Effector memory CD4-positive, alpha-beta T cell (primary cell): Measurements from ENCODE around the gene DDN.

Experiments
- DNase-seq, 3 donors: peaks; one replicate each; pipeline ENCODE4 v3.0.0-alpha.2; 2020
- H3K27ac ChIP-seq: 2 replicates; pipeline ENCODE4 v1.7.0; 2013; ENCODE audit warnings: mild to moderate bottlenecking, low read length, moderate library complexity; ENCODE audit not compliant: insufficient read depth, poor library complexity, severe bottlenecking
- H3K27me3 ChIP-seq: replicated peaks from 2 replicates; pipeline ENCODE4 v1.7.0; 2013; ENCODE audit warnings: mild to moderate bottlenecking, low read length; ENCODE audit not compliant: insufficient read depth, control insufficient read depth, poor library complexity, severe bottlenecking
- H3K36me3 ChIP-seq: 2 replicates; pipeline ENCODE4 v1.7.0; 2013; ENCODE audit warnings: mild to moderate bottlenecking, low read length, moderate library complexity; ENCODE audit not compliant: control insufficient read depth, insufficient read depth
- H3K4me1 ChIP-seq: 2 replicates; pipeline ENCODE4 v1.7.0; 2013; ENCODE audit warnings: low read length, mild to moderate bottlenecking; ENCODE audit not compliant: control insufficient read depth, insufficient read depth, poor library complexity, severe bottlenecking
- H3K4me3 ChIP-seq: 2 replicates; pipeline ENCODE4 v1.7.0; 2013; ENCODE audit warnings: low read length, low read depth, mild to moderate bottlenecking; ENCODE audit not compliant: insufficient read depth, poor library complexity, severe bottlenecking
- H3K9me3 ChIP-seq: 2 replicates; pipeline ENCODE4 v1.7.0; 2013; ENCODE audit warnings: mild to moderate bottlenecking, low read length, moderate library complexity; ENCODE audit not compliant: control insufficient read depth

Gene DDN

DNA sequence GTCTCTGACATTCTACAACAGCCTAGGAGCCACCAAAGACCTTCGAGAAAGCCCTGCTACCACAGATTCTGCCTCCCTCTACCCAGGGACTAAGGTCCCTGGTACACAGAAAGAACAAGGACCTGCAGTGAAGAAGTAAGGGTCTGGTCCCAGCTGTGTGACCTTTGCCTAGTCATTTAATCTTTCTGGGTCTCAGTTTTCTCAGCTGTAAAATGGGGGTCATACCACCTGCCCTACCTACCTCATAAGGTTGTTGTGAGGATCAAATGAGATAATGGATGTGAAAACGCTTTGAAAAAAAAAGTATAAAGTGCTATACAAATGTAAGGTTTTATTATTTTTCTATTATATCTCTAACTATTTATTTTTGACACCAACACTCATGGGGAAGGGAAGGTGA, 24.6 kb upstream of the DDN start:
- H3K4me3 ChIP-seq = no peak overlapping the region
- no peak overlapping the region for H3K27ac ChIP-seq
- H3K27me3 ChIP-seq = no peaks in the 10 kb centered on the region
- H3K9me3 ChIP-seq = no peaks in the 10 kb centered on the region
- H3K36me3 ChIP-seq = peaks cover 70% of the 10 kb centered on the region
- no peak for DNase-seq
- peaks cover 6% of the 10 kb centered on the region for H3K4me1 ChIP-seq

- no peaks in the 10 kb centered on the region for H3K27me3 ChIP-seq
- H3K27ac ChIP-seq = no peak overlapping the region
- no peak overlapping the region for H3K4me3 ChIP-seq
- peaks cover 59% of the 10 kb centered on the region for H3K36me3 ChIP-seq
- no peaks in the 10 kb centered on the region for H3K9me3 ChIP-seq
- DNase-seq = no peak
- peaks cover 12% of the 10 kb centered on the region for H3K4me1 ChIP-seq
These were observed 23.5 kb upstream of the DDN start for GRCh38 chr12:49022558-49023178.

DNA sequence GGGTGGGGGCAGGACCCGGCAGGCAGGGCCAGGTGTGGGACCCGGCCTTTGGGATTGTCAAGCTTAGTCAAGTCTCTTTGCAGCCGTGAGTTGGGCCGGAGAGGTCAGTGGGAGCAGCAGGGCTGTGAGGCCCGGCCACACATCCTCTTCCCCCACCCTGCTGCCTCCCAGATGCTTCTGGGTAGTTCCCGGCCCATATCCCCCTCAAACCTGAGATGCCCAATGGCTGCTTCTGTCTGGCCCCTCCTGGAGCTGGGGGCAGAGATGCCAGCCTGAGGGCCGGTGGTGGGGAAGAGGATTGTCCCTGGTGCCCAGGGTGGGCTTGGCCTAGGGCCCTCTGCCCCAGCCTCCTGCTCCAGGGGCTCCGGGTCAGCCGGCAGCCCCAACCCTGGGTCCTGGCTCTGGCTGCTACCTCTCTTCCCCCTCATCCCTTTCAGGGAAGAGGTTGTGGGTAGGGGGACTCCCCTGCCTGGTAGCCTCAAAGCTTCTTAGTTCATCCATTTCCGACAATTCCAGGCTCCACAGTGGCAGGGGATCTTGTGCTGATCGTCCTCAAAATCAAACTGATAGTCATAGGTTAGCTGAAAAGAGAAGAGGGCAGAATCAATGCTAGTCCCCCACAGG, 22.2 kb upstream of the DDN start:
- DNase-seq = no peak
- H3K36me3 ChIP-seq = peaks cover 47% of the 10 kb centered on the region
- H3K27me3 ChIP-seq = no peaks in the 10 kb centered on the region
- no peak overlapping the region for H3K27ac ChIP-seq
- no peak overlapping the region for H3K4me3 ChIP-seq
- H3K9me3 ChIP-seq = no peaks in the 10 kb centered on the region
- H3K4me1 ChIP-seq = peaks cover 14% of the 10 kb centered on the region

DNA sequence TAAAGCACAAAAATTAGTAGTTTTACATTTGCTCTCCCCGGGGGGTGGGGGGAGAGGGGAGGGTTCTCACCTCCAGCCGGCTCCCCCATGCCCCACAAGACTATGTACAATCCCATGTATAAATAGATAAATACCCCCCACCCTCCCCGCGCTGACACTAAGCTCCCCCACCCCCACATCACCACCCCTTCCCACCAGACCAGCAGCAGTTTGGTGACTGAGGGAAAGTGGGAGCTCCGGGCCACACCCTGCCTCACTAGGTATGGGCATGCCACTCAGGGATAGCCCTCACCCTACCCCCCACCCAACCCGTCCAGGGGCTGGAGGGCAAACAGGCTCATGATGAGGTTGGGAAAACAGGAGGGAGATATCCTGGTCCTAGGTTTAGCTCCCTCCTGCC, 21.3 kb upstream of the DDN start:
- H3K36me3 ChIP-seq = peaks cover 37% of the 10 kb centered on the region
- DNase-seq = no peak
- peaks cover 14% of the 10 kb centered on the region for H3K4me1 ChIP-seq
- H3K27ac ChIP-seq = peak overlapping the region; percentile 47
- H3K4me3 ChIP-seq = no peak overlapping the region
- H3K9me3 ChIP-seq = no peaks in the 10 kb centered on the region
- H3K27me3 ChIP-seq = no peaks in the 10 kb centered on the region

- peak in 2 of 3 donors; percentile 12 to 17 for DNase-seq
- Histone ChIP-seq H3K27me3 (no peaks in the 10 kb centered on the region), H3K9me3 (no peaks in the 10 kb centered on the region), H3K4me1 (peaks cover 14% of the 10 kb centered on the region), H3K4me3 (no peak overlapping the region), H3K27ac (peak overlapping the region; percentile 91), H3K36me3 (peaks cover 30% of the 10 kb centered on the region)
These were observed 20.5 kb upstream of the DDN start for GRCh38 chr12:49019443-49020324.

- no peaks in the 10 kb centered on the region for H3K27me3 ChIP-seq
- H3K27ac ChIP-seq = peak overlapping the region; percentile 91
- H3K9me3 ChIP-seq = no peaks in the 10 kb centered on the region
- DNase-seq = no peak
- H3K4me3 ChIP-seq = peak overlapping the region; percentile 73
- H3K36me3 ChIP-seq = peaks cover 24% of the 10 kb centered on the region
- H3K4me1 ChIP-seq = peaks cover 14% of the 10 kb centered on the region
These were observed 19.9 kb upstream of the DDN start for GRCh38 chr12:49019120-49019430.

DNA sequence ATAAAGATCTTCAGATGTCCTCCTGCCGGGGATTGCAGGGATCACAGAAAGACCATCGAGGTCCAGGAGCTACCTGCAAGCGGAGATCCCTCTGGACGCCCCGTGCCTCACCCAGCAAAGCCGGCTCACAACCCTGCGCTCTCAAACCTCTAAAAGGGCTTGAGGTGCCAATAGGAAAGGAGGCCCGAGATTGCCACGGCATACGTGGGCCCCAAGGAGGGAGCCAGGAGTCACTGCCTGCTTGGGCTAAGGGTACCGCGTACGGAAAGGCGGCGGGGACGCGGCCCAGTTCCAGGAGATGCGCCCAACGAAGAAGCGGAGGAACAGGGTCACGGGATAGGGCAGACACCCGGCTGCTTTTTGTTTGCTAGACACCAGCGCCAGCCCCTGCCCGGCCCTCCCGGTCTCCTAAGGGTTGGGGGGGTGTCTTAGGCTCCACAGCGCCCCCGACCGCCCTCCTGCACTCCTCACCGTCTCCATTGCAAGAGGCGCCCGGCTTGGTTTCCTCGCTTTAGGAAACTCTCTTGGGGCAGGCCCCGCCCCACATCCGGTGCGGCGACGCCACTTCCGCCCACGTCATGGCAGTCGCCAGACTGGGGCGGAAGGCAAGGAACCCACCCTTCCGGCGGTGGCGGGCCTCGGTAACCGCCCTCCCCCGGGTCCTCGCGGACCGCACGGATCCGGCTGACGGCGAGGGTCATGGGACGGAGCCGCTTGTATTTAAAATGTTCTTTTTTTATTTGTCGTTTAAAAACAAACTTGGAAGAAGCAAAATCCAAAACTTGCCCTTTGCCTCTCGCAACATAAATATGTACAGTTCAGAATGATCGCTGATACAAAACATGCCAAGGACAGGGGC, 19.3 kb upstream of the DDN start, which contains the start of gene PRKAG1:
TSS of gene PRKAG1 (minus strand) at position 516 of the 859 bp plus-strand sequence. CDS start at position 480, 36 bp downstream.
- peak within 1 kb of the TSS; percentile 73 for H3K4me3 ChIP-seq
- no peaks in the 10 kb centered on the region for H3K9me3 ChIP-seq
- H3K27ac ChIP-seq = peak within 1 kb of the TSS; percentile 91
- H3K4me1 ChIP-seq = peaks cover 14% of the 10 kb centered on the region
- peaks cover 18% of the 10 kb centered on the region for H3K36me3 ChIP-seq
- DNase-seq = peak; percentile 96 to 98 (median 96)
- H3K27me3 ChIP-seq = no peaks in the 10 kb centered on the region

DNA sequence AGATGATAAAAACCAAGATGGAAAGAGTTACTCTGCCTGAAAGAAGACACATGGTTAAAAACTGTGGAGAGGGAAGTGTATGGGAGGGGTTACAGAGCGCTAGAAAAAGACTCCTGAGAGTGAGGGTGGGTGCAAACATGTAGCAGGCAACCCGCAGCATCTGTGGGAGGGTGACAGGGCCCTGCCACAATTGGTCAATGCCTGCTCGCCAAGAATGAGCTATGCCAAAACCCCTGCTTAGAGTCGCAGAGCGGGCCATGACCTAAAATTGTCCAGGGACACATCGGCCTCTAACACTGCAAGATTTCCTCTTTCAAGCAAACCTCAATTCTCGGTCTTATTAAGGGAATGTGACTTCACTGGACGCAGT, 18.7 kb upstream of the DDN start:
- H3K9me3 ChIP-seq = no peaks in the 10 kb centered on the region
- peaks cover 14% of the 10 kb centered on the region for H3K4me1 ChIP-seq
- H3K4me3 ChIP-seq = peak overlapping the region; percentile 73
- H3K27ac ChIP-seq = peak overlapping the region; percentile 91
- DNase-seq = no peak
- peaks cover 18% of the 10 kb centered on the region for H3K36me3 ChIP-seq
- no peaks in the 10 kb centered on the region for H3K27me3 ChIP-seq

DNA sequence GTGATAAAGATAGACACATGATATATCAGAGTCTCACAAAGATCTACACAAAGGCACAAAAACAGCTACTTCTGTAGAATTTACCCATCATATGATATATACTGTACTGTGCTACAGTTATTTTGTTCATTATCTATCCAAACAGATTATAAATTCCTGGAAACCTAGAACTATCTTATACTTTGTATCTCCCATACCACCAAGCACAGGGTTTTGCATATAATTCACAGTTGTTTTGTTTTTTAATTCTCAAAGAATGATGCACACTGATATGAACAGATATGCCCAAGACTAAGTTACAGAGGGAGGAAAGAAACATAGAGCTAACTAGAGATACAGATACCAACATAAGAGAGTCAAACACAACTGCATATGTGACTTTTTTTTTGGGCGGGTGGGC, 16.0 kb upstream of the DDN start:
- H3K4me1 ChIP-seq = peaks cover 14% of the 10 kb centered on the region
- H3K27me3 ChIP-seq = no peaks in the 10 kb centered on the region
- H3K9me3 ChIP-seq = no peaks in the 10 kb centered on the region
- H3K36me3 ChIP-seq = peaks cover 26% of the 10 kb centered on the region
- no peak overlapping the region for H3K4me3 ChIP-seq
- no peak overlapping the region for H3K27ac ChIP-seq
- no peak for DNase-seq
